Fibroblast of lung (primary cell): ENCODE measurements around the gene RAPGEF5. TPM values are rescaled to one million over a fixed set of nuclear protein-coding genes. Genes with fewer than 3 reads are reported as not detected.

Experiments
- DNase-seq, 2 donors: peaks; one replicate each; pipeline versions ENCODE4 v3.0.0 to v3.0.0-alpha.2; 2010; ENCODE audit warnings: low read depth in 2 of 2
- H2AFZ ChIP-seq: 2 replicates; pipeline ENCODE4 v1.5.1; 2012; ENCODE audit warnings: low read length, control low read depth, inconsistent platforms
- H3K27ac ChIP-seq: 2 replicates; pipeline ENCODE4 v1.5.1; 2011; ENCODE audit warnings: low read length, control low read depth; ENCODE audit not compliant: insufficient read depth
- H3K27me3 ChIP-seq: 2 replicates; pipeline ENCODE4 v1.5.1; 2011; ENCODE audit warnings: mild to moderate bottlenecking, low read length; ENCODE audit not compliant: control insufficient read depth, insufficient read depth
- H3K36me3 ChIP-seq: 2 replicates; pipeline ENCODE4 v1.5.1; 2011; ENCODE audit warnings: low read length; ENCODE audit not compliant: control insufficient read depth, insufficient read depth
- H3K4me1 ChIP-seq: 2 replicates; pipeline ENCODE4 v1.5.1; 2011; ENCODE audit warnings: low read length; ENCODE audit not compliant: control insufficient read depth, insufficient read depth; ENCODE audit errors: extremely low read depth
- H3K4me2 ChIP-seq: 2 replicates; pipeline ENCODE4 v1.5.1; 2011; ENCODE audit warnings: low read length, control low read depth; ENCODE audit not compliant: insufficient read depth; ENCODE audit errors: extremely low read depth
- H3K4me3 ChIP-seq, 4 experiments: fragments of 200-600 bp in 1 of 4; sonication (generic) in 1 of 4; replicated peaks in 1 of 4; 2 replicates each; pipeline ENCODE4 v1.5.1; 2011 to 2016; ENCODE audit warnings: low read length in 4 of 4, low read depth in 3 of 4, mild to moderate bottlenecking in 3 of 4, control low read depth in 2 of 4, inconsistent platforms in 1 of 4, mixed read lengths in 1 of 4; ENCODE audit not compliant: insufficient read depth in 1 of 4; ENCODE audit errors: control extremely low read depth in 1 of 4
- H3K79me2 ChIP-seq: 2 replicates; pipeline ENCODE4 v1.5.1; 2012; ENCODE audit warnings: mild to moderate bottlenecking, low read length, inconsistent platforms; ENCODE audit not compliant: control insufficient read depth, insufficient read depth
- H3K9ac ChIP-seq: 2 replicates; pipeline ENCODE4 v1.5.1; 2011; ENCODE audit warnings: mild to moderate bottlenecking, low read length, control low read depth; ENCODE audit not compliant: insufficient read depth
- H3K9me3 ChIP-seq: 2 replicates; pipeline ENCODE4 v1.5.1; 2012; ENCODE audit warnings: low read depth, low read length; ENCODE audit not compliant: control insufficient read depth, insufficient read depth
- H4K20me1 ChIP-seq: 2 replicates; pipeline ENCODE4 v1.5.1; 2011; ENCODE audit warnings: low read length; ENCODE audit not compliant: control insufficient read depth, insufficient read depth; ENCODE audit errors: extremely low read depth
- EZH2 ChIP-seq: IDR thresholded peaks from 2 replicates; pipeline ENCODE4 v1.5.1; 2012; ENCODE audit warnings: low read length, control low read depth, mild to moderate bottlenecking; ENCODE audit errors: missing control alignments
- polyA plus RNA-seq, 2 donors: library from polyadenylated mRNA; depleted of rRNA in 1 of 2; stranded (reverse) in 1 of 2; unstranded in 1 of 2; fragments of >200 nt; gene quantifications; 2 replicates each; pipeline ENCODE4 v1.2.1, GENCODE V29; 2011 to 2012; ENCODE audit warnings: missing spikeins in 1 of 2
- total RNA-seq: library from RNA; depleted of rRNA; stranded (reverse); fragments of >200 nt; gene quantifications from 2 replicates; pipeline ENCODE4 v1.2.1, GENCODE V29; 2014
- TF ChIP-seq, protein P1 (sequence below), 2 donors: IDR thresholded peaks in 1 of 2; conservative IDR thresholded peaks in 1 of 2; 1 replicate in 1 of 2; 2 replicates in 1 of 2; pipeline ENCODE4 v1.5.1; 2011 to 2012; ENCODE audit warnings: low read length in 2 of 2, control low read depth in 1 of 2, inconsistent platforms in 1 of 2, low read depth in 1 of 2, mild to moderate bottlenecking in 1 of 2

RAPGEF5 gene
- total and polyA plus RNA-seq, 2 donors (not counting 1 experiment from before 2014, with no cell fraction given): 1.4 to 1.5 TPM

DNA sequence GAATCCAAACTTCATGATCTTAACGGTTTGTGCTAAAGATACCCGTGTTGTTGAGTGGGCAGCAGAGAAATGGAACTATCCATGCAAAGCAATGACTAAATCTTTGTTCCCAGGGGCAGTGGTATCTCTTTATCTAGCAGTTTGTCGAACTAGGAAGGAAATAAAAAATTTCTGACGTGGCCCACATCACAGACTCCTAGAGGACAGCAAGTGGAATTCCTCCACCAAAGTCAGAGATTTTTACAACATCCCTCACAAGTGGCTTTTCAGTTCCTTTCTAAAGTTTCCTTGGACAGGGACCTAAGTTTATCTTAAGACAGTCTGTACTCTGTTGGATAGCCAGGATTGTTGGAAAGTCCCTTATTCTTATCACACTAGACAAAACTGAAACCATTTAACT is 136.0 kb downstream of the RAPGEF5 start:
- Histone ChIP-seq H3K27ac (no peak overlapping the region), H4K20me1 (no peaks in the 10 kb centered on the region), H3K9ac (no peak overlapping the region), H3K9me3 (no peaks in the 10 kb centered on the region), H3K4me1 (no peaks in the 10 kb centered on the region), H3K36me3 (no peaks in the 10 kb centered on the region), H3K4me3 (no peak overlapping the region), H3K27me3 (no peaks in the 10 kb centered on the region), H2AFZ (peak overlapping the region; percentile 15), H3K79me2 (no peaks in the 10 kb centered on the region), H3K4me2 (no peak overlapping the region)
- DNase-seq: no peak
- TF ChIP-seq, protein P1, sequence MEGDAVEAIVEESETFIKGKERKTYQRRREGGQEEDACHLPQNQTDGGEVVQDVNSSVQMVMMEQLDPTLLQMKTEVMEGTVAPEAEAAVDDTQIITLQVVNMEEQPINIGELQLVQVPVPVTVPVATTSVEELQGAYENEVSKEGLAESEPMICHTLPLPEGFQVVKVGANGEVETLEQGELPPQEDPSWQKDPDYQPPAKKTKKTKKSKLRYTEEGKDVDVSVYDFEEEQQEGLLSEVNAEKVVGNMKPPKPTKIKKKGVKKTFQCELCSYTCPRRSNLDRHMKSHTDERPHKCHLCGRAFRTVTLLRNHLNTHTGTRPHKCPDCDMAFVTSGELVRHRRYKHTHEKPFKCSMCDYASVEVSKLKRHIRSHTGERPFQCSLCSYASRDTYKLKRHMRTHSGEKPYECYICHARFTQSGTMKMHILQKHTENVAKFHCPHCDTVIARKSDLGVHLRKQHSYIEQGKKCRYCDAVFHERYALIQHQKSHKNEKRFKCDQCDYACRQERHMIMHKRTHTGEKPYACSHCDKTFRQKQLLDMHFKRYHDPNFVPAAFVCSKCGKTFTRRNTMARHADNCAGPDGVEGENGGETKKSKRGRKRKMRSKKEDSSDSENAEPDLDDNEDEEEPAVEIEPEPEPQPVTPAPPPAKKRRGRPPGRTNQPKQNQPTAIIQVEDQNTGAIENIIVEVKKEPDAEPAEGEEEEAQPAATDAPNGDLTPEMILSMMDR (conservative IDR thresholded peaks at IDR 0.05 in 1 of 2, IDR thresholded peaks at IDR 0.05 in 1 of 2; ENCODE audit: low read depth in 1 of 2, low read length in 2 of 2): no peak
- no peak for TF ChIP-seq EZH2

DNA sequence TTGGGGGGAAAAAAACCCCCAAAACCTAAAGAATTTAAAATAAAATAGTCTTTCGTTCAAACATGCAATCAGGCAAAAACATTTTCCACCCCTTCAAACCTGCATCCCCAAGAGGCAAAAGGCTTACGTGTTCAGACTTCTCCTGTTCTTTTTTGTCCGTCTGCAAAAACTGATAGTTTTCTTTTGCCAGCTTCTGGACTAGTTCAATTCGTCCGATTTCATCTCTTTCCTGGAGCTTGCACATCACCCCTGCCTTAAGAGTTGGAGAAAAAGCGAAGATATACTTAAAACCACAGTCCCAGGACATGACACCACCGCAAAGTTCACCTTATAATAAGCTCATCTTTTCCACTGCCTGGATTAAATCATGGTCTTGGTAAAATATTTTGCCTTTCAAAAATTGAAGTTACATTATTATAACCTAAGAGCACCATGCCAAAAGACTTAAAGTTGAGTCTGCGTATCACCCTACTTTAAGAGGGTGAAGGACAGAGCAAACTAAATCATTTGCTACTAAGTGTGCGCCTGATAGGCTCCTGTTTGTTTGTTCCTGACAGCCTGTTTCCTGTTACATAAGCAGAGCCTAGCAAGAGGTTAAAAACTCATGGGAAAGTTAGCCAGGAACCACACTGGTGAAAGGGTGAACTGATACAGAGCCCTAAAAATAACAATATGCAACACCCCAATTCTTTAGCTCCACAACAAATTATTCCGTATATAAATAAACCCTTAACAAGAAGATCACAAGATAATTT is 137.0 kb downstream of the RAPGEF5 start:
- Histone ChIP-seq H3K4me2 (no peak overlapping the region), H2AFZ (no peak overlapping the region), H3K27ac (no peak overlapping the region), H3K9ac (no peak overlapping the region), H3K27me3 (no peaks in the 10 kb centered on the region), H3K79me2 (no peaks in the 10 kb centered on the region), H3K4me3 (no peak overlapping the region), H4K20me1 (no peaks in the 10 kb centered on the region), H3K36me3 (no peaks in the 10 kb centered on the region), H3K4me1 (no peaks in the 10 kb centered on the region), H3K9me3 (no peaks in the 10 kb centered on the region)
- DNase-seq: no peak
- TF ChIP-seq EZH2: no peak
- TF ChIP-seq, protein P1 (conservative IDR thresholded peaks at IDR 0.05 in 1 of 2, IDR thresholded peaks at IDR 0.05 in 1 of 2; ENCODE audit: low read depth in 1 of 2, low read length in 2 of 2): no peak

DNA sequence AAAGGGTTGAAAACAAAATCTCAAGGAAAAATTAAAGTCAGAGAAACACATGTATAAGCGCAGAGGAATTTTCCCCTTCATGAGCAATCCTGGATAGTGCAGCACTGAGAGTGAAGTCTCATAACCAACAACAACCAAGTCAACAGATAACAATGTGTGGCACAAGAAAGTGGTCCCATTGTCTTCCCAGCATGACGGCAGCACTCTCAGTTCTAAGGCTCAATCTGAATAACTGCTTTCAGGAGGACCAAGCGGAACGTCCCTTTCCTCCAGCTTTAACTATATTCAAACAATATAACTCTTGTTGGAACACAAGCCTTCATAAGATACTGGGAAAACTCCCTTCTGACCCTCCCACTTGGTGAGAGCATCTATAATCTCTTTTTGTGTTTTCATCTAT is 137.9 kb downstream of the RAPGEF5 start:
- Histone ChIP-seq H3K27ac (no peak overlapping the region), H3K4me3 (no peak overlapping the region), H3K4me1 (no peaks in the 10 kb centered on the region), H3K9me3 (no peaks in the 10 kb centered on the region), H4K20me1 (no peaks in the 10 kb centered on the region), H2AFZ (no peak overlapping the region), H3K27me3 (no peaks in the 10 kb centered on the region), H3K4me2 (no peak overlapping the region), H3K9ac (no peak overlapping the region), H3K79me2 (no peaks in the 10 kb centered on the region), H3K36me3 (no peaks in the 10 kb centered on the region)
- TF ChIP-seq, protein P1 (conservative IDR thresholded peaks at IDR 0.05 in 1 of 2, IDR thresholded peaks at IDR 0.05 in 1 of 2; ENCODE audit: low read depth in 1 of 2, low read length in 2 of 2): no peak
- TF ChIP-seq EZH2: no peak
- no peak for DNase-seq
